Liver (tissue), 9 donors: Measurements from ENCODE around the gene SRC. TPM values are rescaled to one million over a fixed set of nuclear protein-coding genes. Genes with fewer than 3 reads are reported as not detected.

ENCODE experiments used
- DNase-seq: peaks from one replicate; pipeline ENCODE4 v3.0.0-alpha.2; 2017; ENCODE audit warnings: low spot score
- H3K27ac ChIP-seq, 2 donors: one replicate each; pipeline ENCODE4 v1.7.0; 2013; ENCODE audit warnings: inconsistent platforms in 2 of 2, low read length in 2 of 2, control low read depth in 1 of 2, low read depth in 1 of 2, mild to moderate bottlenecking in 1 of 2
- H3K27me3 ChIP-seq, 4 donors: one replicate each; pipeline versions ENCODE4 v1.6.1 to v1.7.0; 2013; ENCODE audit warnings: low read length in 3 of 4, inconsistent platforms in 1 of 4, mild to moderate bottlenecking in 1 of 4, moderate library complexity in 1 of 4; ENCODE audit not compliant: control insufficient read depth in 4 of 4, insufficient read depth in 4 of 4
- H3K36me3 ChIP-seq, 4 donors: one replicate each; pipeline versions ENCODE4 v1.6.1 to v1.7.0; 2013; ENCODE audit warnings: low read length in 3 of 4, mild to moderate bottlenecking in 3 of 4, low read depth in 1 of 4, moderate library complexity in 1 of 4; ENCODE audit not compliant: control insufficient read depth in 4 of 4, insufficient read depth in 3 of 4
- H3K4me1 ChIP-seq, 4 donors: one replicate each; pipeline versions ENCODE4 v1.6.1 to v1.7.0; 2013; ENCODE audit warnings: low read length in 3 of 4, mild to moderate bottlenecking in 3 of 4, moderate library complexity in 1 of 4; ENCODE audit not compliant: control insufficient read depth in 4 of 4, insufficient read depth in 4 of 4
- H3K4me3 ChIP-seq, 3 donors: one replicate each; pipeline versions ENCODE4 v1.6.1 to v1.7.0; 2013; ENCODE audit warnings: low read length in 3 of 3, control low read depth in 1 of 3, low read depth in 1 of 3, mild to moderate bottlenecking in 1 of 3
- H3K9ac ChIP-seq, 2 donors: one replicate each; pipeline ENCODE4 v1.7.0; 2013; ENCODE audit warnings: low read length in 2 of 2, mild to moderate bottlenecking in 2 of 2, moderate library complexity in 2 of 2, control low read depth in 1 of 2, low read depth in 1 of 2
- H3K9me3 ChIP-seq, 4 donors: one replicate each; pipeline versions ENCODE4 v1.6.1 to v1.7.0; 2013; ENCODE audit warnings: low read length in 3 of 4; ENCODE audit not compliant: control insufficient read depth in 4 of 4
- EGR1 ChIP-seq, 2 donors: IDR thresholded peaks; 2 replicates each; pipeline ENCODE4 v1.6.1; 2016 to 2018; ENCODE audit warnings: antibody characterized with exemption in 2 of 2, low read depth in 2 of 2
- FOXA2 ChIP-seq: IDR thresholded peaks from 2 replicates; pipeline ENCODE4 v1.6.1; 2016; ENCODE audit warnings: antibody characterized with exemption
- GABPA ChIP-seq, 2 donors: IDR thresholded peaks in 1 of 2; conservative IDR thresholded peaks in 1 of 2; 2 replicates each; pipeline ENCODE4 v1.6.1; 2016; ENCODE audit warnings: antibody characterized with exemption in 2 of 2, mild to moderate bottlenecking in 1 of 2, moderate library complexity in 1 of 2
- HNF4G ChIP-seq: IDR thresholded peaks from 2 replicates; pipeline ENCODE4 v1.6.1; 2016; ENCODE audit warnings: antibody characterized with exemption
- JUND ChIP-seq, 2 donors: IDR thresholded peaks; 2 replicates each; pipeline ENCODE4 v1.6.1; 2016; ENCODE audit warnings: antibody characterized with exemption in 2 of 2
- MAX ChIP-seq: IDR thresholded peaks from 2 replicates; pipeline ENCODE4 v1.6.1; 2016; ENCODE audit warnings: antibody characterized with exemption
- RAD21 ChIP-seq, 2 donors: IDR thresholded peaks; 2 replicates each; pipeline ENCODE4 v1.6.1; 2016; ENCODE audit warnings: antibody characterized with exemption in 2 of 2, mild to moderate bottlenecking in 2 of 2
- REST ChIP-seq: IDR thresholded peaks from 2 replicates; pipeline ENCODE4 v1.6.1; 2016; ENCODE audit warnings: antibody characterized with exemption, mild to moderate bottlenecking
- RXRA ChIP-seq, 2 donors: IDR thresholded peaks; 2 replicates each; pipeline ENCODE4 v1.6.1; 2017 to 2018; ENCODE audit warnings: antibody characterized with exemption in 2 of 2, mild to moderate bottlenecking in 1 of 2
- SP1 ChIP-seq: IDR thresholded peaks from 2 replicates; pipeline ENCODE4 v1.6.1; 2018; ENCODE audit warnings: antibody characterized with exemption, mild to moderate bottlenecking
- TAF1 ChIP-seq: conservative IDR thresholded peaks from 2 replicates; pipeline ENCODE4 v1.6.1; 2016; ENCODE audit warnings: antibody characterized with exemption, mild to moderate bottlenecking
- WGBS: extraction: QIAGEN DNeasy Blood & Tissue Kit; methylation state at CpG from one replicate; pipeline ENCODE4 v1.1.7; 2013; 5-methylcytosine and 5-hydroxymethylcytosine counted together
- polyA plus RNA-seq, 2 donors: library from polyadenylated mRNA; stranded (reverse) in 1 of 2; unstranded in 1 of 2; fragments of 200-250 nt in 1 of 2; fragments of >200 nt in 1 of 2; fragmentation: Nextera tagmentation in 1 of 2; extraction: Ambion mirVana in 1 of 2; gene quantifications; one replicate each; pipeline versions ENCODE4 v1.2.1 to v1.2.3, GENCODE V29; 2013 to 2015
- total RNA-seq, 2 donors: library from RNA; depleted of rRNA; stranded (reverse); fragments of >200 nt; gene quantifications; one replicate each; pipeline ENCODE4 v1.2.3, GENCODE V29; 2014
- TF ChIP-seq, protein P1 (sequence below): IDR thresholded peaks from 2 replicates; pipeline ENCODE4 v1.6.1; 2016; ENCODE audit warnings: antibody characterized with exemption
- TF ChIP-seq, protein P2 (sequence below): fragments of 150-350 bp; IDR thresholded peaks from 2 replicates; pipeline ENCODE4 v1.5.1; 2017; ENCODE audit warnings: improper control_type of control experiment, low read depth, low read length; ENCODE audit not compliant: missing input control
- donor health status: healthy.
- donor health status: healthy.
- donor health status: healthy.
- donor health status: healthy.
- donor health status: healthy.

The SRC gene
- total and polyA plus RNA-seq, 4 donors: 3.3 to 21.2 (median 5.4) TPM

GRCh38 chr20:37441023-37441422 lies 95.1 kb downstream of the SRC start:
- WGBS: 96% methylated on average over 4 of the region's 4 CpGs
- Histone ChIP-seq H3K27ac (no peak overlapping the region), H3K9ac (no peak overlapping the region), H3K9me3 (no peaks in the 10 kb centered on the region), H3K27me3 (no peaks in the 10 kb centered on the region), H3K36me3 (no peaks in the 10 kb centered on the region), H3K4me1 (no peaks in the 10 kb centered on the region), H3K4me3 (no peak overlapping the region)
- DNase-seq: no peak
- TF ChIP-seq RXRA (IDR thresholded peaks at IDR 0.05): no peak
- TF ChIP-seq FOXA2: no peak
- no peak for TF ChIP-seq EGR1 (IDR thresholded peaks at IDR 0.05; ENCODE audit: low read depth in 2 of 2)
- TF ChIP-seq RAD21 (IDR thresholded peaks at IDR 0.05): no peak
- TF ChIP-seq, protein P1, sequence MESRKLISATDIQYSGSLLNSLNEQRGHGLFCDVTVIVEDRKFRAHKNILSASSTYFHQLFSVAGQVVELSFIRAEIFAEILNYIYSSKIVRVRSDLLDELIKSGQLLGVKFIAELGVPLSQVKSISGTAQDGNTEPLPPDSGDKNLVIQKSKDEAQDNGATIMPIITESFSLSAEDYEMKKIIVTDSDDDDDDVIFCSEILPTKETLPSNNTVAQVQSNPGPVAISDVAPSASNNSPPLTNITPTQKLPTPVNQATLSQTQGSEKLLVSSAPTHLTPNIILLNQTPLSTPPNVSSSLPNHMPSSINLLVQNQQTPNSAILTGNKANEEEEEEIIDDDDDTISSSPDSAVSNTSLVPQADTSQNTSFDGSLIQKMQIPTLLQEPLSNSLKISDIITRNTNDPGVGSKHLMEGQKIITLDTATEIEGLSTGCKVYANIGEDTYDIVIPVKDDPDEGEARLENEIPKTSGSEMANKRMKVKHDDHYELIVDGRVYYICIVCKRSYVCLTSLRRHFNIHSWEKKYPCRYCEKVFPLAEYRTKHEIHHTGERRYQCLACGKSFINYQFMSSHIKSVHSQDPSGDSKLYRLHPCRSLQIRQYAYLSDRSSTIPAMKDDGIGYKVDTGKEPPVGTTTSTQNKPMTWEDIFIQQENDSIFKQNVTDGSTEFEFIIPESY: no peak
- no peak for TF ChIP-seq MAX
- no peak for TF ChIP-seq HNF4G
- TF ChIP-seq JUND (IDR thresholded peaks at IDR 0.05): no peak
- TF ChIP-seq REST: no peak
- TF ChIP-seq, protein P2, sequence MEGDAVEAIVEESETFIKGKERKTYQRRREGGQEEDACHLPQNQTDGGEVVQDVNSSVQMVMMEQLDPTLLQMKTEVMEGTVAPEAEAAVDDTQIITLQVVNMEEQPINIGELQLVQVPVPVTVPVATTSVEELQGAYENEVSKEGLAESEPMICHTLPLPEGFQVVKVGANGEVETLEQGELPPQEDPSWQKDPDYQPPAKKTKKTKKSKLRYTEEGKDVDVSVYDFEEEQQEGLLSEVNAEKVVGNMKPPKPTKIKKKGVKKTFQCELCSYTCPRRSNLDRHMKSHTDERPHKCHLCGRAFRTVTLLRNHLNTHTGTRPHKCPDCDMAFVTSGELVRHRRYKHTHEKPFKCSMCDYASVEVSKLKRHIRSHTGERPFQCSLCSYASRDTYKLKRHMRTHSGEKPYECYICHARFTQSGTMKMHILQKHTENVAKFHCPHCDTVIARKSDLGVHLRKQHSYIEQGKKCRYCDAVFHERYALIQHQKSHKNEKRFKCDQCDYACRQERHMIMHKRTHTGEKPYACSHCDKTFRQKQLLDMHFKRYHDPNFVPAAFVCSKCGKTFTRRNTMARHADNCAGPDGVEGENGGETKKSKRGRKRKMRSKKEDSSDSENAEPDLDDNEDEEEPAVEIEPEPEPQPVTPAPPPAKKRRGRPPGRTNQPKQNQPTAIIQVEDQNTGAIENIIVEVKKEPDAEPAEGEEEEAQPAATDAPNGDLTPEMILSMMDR: no peak

GRCh38 chr20:37442547-37442946 lies 96.6 kb downstream of the SRC start:
- Histone ChIP-seq H3K4me3 (no peak overlapping the region), H3K27me3 (no peaks in the 10 kb centered on the region), H3K9me3 (no peaks in the 10 kb centered on the region), H3K9ac (no peak overlapping the region), H3K27ac (no peak overlapping the region), H3K36me3 (no peaks in the 10 kb centered on the region), H3K4me1 (no peaks in the 10 kb centered on the region)
- no peak for TF ChIP-seq TAF1
- TF ChIP-seq MAX: no peak
- TF ChIP-seq RXRA (IDR thresholded peaks at IDR 0.05): no peak
- no peak for TF ChIP-seq GABPA (IDR thresholded peaks at IDR 0.05 in 1 of 2, conservative IDR thresholded peaks at IDR 0.05 in 1 of 2)
- TF ChIP-seq, protein P1: no peak
- no peak for TF ChIP-seq SP1
- no peak for TF ChIP-seq REST
- no peak for TF ChIP-seq EGR1 (IDR thresholded peaks at IDR 0.05; ENCODE audit: low read depth in 2 of 2)
- no peak for DNase-seq
- 82% methylated on average over 1 of the region's 1 CpG for WGBS
